Measurements from ENCODE around the gene APOBEC3A.

Gene APOBEC3A

DNA sequence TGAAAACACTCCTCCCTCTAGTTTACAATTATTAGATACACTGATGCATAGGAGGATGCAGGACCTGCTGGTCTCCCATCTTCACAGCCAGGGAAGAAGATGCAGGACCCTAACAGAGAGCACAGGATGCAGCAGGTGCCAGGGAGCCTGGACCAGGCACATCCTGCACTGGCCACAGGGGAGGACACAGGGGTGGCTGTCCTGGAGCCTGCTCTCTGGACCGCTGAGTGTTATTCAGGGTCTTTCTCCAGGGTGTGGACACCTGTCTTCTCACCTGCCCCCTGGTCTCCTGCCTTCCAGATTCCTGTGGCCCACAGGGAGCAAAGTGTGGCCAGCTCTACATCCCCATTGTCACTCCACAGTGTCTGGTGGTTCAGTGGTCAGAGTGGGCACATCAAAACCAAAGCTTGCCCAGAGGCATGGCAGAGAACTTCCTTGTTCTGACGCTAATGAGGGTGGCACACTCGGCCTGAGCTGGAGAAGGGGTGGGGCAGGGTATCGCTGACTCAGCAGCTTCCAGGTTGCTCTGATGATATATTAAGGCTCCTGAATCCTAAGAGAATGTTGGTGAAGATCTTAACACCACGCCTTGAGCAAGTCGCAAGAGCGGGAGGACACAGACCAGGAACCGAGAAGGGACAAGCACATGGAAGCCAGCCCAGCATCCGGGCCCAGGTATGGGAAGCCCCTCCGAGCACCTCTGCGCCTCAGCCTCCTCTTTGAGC, at the start of gene APOBEC3A:
Gene APOBEC3A, plus strand, starts transcription at position 564 of the 725 bp plus-strand sequence. Its CDS starts 83 bp downstream, at position 647.
- DNase-seq, result no peak

- DNase-seq, result no peak
Observed at GRCh38 chr22:38907767-38908166, 49.6 kb upstream of the APOBEC3A start.

DNA sequence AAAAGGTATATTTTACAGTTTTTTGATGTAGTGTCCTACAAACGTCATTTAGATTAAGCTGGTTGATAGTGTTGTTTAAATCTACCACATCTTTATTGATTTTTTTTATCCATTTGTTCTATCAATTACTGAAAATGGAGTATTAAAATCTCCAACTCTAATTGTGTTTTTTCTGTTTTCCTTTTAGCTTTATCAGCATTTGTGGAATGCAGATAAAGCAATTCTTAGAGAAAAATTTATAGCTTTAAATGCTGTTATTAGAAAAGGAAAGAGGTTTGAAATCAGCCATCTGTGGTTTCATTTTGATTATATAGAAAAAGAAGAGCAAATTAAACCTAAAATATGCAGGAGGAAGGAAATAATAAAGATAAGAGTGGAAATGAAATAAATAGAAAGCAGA, 46.0 kb upstream of the APOBEC3A start:
- DNase-seq, result no peak

DNA sequence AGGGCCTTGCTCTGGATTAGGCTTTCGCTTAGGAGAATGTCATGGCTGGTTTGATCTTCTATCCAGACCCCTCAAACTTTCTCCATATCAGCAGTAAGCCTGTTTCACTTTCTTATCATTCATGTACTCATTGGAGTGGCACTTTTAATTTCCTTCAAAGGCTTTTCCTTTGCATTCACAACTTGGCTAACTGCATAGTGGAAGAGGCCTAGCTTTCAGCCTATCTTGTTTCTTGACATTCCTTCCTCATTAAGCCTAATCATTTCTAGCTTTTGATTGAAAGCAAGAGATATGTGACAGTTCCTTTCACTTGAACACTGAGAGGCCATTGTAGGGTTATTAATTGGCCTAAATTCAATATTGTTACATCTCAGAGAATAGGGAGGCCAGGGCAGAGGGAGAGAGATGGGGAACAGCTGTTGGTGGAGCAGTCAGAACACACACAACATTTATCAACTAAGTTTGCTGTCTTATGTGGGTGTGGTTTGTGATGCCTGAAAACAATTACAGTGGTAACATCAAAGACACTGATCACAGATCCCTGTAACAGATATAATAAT, 37.7 kb upstream of the APOBEC3A start:
- DNase-seq, result no peak

- no peak for DNase-seq
Observed at GRCh38 chr22:38921120-38921519, 36.3 kb upstream of the APOBEC3A start.

GRCh38 chr22:38921806-38922205, 35.6 kb upstream of the APOBEC3A start:
- DNase-seq, result no peak

DNA sequence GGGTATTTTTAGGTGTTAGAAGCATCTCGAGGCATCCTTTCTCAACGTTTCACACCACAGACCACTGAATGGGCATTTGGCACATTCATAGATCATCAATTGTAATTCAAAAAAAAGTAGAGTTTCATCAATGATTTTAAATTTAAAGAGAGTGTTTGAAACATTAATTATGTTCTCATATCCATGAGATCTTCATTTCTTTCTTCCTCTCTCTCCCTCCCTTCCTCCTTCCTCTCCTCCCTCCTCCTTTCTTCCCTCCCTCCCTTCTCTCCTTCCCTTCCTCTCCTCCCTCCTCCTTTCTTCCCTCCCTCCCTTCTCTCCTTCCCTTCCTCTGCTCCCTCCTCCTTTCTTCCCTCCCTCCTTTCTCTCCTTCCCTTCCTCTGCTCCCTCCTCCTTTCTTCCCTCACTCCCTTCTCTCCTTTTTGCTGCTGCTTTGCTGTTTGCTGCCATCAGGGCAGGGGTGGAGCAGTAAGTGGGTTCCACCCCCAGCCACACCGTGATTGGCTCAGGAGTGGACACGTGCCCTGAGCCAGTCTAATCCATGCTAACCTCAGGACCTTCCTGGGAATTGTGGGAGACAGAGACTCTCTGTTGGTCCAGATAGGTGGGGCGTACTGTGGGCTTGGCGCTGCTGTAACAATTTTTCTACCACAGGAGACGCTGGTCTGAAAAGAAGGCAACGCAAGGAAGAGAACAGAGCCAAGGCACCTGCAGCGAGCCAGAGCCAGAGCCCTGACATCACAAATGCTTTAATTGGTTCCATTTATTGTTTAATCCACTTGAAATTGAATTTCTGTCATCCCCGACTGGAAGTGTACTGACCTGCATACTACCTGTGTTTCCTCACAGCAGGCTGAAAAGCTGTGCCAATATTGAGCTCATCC, 33.7 kb upstream of the APOBEC3A start:
- no peak for DNase-seq

- no peak for DNase-seq
Observed at GRCh38 chr22:38924347-38924952, 33.0 kb upstream of the APOBEC3A start.

- no peak for DNase-seq
Observed at GRCh38 chr22:38925571-38926041, 31.8 kb upstream of the APOBEC3A start.

DNA sequence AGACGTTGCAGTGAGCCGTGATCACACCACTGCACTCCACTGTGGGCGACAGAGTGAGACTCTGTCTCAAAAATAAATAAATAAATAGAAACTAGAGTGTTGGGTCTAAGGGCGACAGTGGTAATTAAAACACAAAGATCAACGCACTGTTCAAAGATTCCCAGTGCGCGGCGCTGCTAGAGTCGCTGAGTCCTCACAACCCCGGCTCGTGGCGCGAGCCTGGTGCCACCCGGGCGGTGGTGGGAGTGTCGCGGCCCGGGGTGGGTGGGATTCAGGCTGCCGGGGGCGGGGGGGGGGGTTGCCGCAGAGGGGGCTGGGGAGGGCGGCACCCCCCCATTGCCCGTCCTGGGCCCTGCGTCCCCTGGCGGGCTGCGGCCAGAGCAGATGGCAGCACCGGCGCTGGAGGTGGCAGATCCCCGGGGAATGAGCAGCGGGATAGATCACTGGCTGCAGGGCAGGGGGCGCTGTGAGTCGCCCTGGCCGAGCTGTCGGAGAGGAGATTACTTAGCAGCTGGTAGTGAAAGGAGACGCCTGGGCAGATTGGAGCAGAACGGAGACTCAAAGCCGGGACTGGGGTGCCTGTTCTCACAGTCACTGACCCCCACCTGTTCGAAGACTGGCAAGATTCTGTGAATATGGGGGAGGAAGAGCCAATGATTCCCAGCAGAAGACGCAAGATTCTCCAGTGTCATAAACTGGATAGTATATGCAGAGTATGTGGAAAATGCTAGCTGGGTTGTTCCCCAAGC, 30.2 kb upstream of the APOBEC3A start:
- DNase-seq, result peak; percentile 42 to 47

- no peak for DNase-seq
Observed at GRCh38 chr22:38930512-38930911, 26.9 kb upstream of the APOBEC3A start.

GRCh38 chr22:38935023-38935422, 22.4 kb upstream of the APOBEC3A start:
- no peak for DNase-seq

DNA sequence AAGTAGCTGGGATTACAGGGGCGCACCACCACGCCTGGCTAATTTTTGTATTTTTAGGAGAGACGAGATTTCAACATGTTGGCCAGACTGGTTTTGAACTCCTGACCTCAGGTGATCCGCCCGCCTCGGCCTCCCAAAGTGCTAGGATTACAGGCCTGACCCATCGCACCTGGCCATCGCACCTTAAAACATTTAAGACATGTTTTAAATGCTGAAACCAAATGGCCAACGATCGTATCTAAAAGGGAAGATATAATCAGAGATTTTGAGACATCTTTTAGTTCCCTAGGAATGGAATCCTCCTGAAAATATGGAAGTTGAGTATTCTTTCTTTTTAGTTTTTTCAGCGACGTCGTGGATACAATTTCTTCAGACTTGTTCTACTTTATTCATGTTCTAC, 21.8 kb upstream of the APOBEC3A start:
- no peak for DNase-seq

GRCh38 chr22:38936562-38936961, 20.8 kb upstream of the APOBEC3A start:
- DNase-seq, result no peak

GRCh38 chr22:38937036-38937435, 20.4 kb upstream of the APOBEC3A start:
- DNase-seq, result no peak

DNA sequence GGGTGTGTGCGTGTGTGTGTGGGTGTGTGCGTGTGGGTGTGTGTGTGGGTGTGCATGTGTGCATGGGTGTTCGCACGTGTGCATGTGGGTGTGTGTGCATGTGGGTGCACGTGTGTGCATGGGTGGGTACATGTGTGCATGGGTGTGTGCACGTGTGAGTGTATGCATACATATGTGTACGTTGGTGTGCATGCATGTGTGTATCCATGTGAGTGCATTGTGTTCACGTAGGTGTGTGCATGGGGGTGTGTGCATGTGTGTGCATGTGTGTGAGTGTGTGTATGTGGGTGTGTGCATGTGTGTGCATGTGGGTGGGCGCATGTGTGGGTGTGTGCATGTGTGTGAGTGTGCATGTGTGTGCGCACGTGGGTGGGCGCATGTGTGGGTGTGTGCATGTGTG, 19.9 kb upstream of the APOBEC3A start:
- DNase-seq, result no peak

- DNase-seq, result no peak
Observed at GRCh38 chr22:38938221-38938620, 19.2 kb upstream of the APOBEC3A start.

GRCh38 chr22:38938925-38939324, 18.5 kb upstream of the APOBEC3A start:
- no peak for DNase-seq

DNA sequence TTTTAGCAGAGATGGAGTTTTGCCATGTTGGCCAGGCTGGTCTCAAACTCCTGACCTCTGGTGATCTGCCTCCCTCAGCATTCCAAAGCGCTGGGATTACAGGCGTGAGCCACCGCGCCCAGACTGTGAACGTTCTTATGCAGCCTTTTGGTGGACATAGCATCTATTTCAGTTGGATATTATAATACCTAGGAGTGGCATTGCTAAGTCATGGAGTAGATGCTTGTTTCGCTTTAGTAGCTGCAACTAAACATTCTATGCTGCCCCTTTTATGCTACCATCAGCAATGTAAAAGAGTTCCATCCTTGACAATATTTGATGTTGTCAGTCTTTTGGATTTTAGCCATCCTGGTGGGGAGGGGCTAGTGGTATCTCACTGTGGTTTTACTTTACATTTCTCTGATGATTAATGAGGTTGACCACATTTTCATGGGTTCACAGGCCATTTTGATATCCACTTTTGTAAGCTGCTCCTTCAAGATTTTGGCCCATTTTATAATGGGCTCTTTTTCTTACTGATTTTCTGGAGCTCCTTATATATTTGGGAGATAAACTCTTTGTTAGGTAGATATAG, 16.5 kb upstream of the APOBEC3A start:
- no peak for DNase-seq

DNA sequence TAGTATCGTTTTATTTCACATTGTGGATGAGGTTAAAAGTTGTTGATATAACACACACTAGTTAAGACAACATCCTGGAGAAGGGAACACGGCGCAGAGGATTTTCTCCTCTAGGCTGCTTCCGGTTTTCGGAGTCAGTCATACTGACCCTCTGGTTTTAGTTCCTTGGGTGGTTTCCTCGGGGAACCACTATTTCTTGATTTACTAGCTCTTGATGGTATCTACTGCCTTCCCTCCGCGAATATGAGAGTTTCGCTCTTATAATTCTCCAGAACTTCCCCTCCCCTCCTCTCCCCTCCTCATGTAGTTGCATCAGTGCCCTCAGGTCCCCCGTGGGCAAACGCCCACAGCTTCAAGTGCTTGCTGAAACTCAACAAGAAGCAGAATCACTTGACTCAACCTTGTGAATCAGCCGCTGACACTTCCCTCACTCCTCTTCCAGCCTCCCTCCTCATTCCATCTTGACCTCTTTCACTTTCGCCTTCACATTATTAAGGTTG, 15.9 kb upstream of the APOBEC3A start:
- peak; percentile 69 to 75 for DNase-seq

DNA sequence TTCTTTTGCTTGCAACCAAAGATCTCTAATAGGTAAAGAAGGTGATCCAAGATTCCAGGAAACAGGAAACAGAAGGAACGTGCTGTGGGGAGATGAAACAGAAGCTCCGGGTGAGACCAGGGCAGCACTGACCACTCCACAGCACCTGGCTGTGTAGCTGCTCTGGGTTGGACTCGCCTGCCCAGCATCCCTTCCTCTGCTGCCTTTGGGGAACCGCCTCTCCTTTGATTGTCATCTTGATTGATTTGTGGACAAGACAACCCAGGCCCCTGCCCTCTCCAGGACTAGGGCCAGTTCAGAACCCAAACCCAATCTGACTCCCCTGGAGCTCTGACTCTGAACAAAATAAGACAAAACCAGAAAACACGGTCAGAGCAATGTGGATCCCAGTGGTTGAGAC, 14.7 kb upstream of the APOBEC3A start:
- no peak for DNase-seq

GRCh38 chr22:38943201-38943600, 14.2 kb upstream of the APOBEC3A start:
- DNase-seq, result no peak

Data from activated CD4-positive, alpha-beta T cell treated with anti-CD3 and anti-CD28 coated beads for 4 hours (primary cell).